ENCODE data around the gene KCNB1. TPM values are rescaled to one million over a fixed set of nuclear protein-coding genes. Genes with fewer than 3 reads are reported as not detected.

The KCNB1 gene
- total and polyA plus RNA-seq, 8 donors: 0.12 to 21.0 (median 2.3) TPM; not detected in 1

- no peaks in the 10 kb centered on the region for H3K9me3 ChIP-seq
- WGBS, 5 donors: 88 to 94% (median 90%) methylated on average over 10 to 11 of the region's 11 CpGs
- intact Hi-C loops (cut with DNase I; ENCODE audit: low total_unique reads): no loop called here
- TF ChIP-seq EP300 (IDR thresholded peaks at IDR 0.05) (no peak), CTCF (IDR thresholded peaks at IDR 0.05) (no peak), POLR2A (IDR thresholded peaks at IDR 0.05) (no peak), POLR2AphosphoS5 (IDR thresholded peaks at IDR 0.05) (no peak)
- no peak overlapping the region for H3K4me3 ChIP-seq
- H3K36me3 ChIP-seq: no peaks in the 10 kb centered on the region
- no peak for DNase-seq
- peak overlapping the region in 1 of 5 donors; percentile 89 for H3K27ac ChIP-seq
- H3K27me3 ChIP-seq: no peaks in the 10 kb centered on the region
- peaks cover 0 to 26% (median 6%) of the 10 kb centered on the region in 4 donors for H3K4me1 ChIP-seq
Measured at GRCh38 chr20:49408509-49409104, 73.9 kb downstream of the KCNB1 start.

- H3K4me1 ChIP-seq: peaks cover 0 to 42% (median 7%) of the 10 kb centered on the region in 4 donors
- no peak overlapping the region for H3K4me3 ChIP-seq
- WGBS, 5 donors: 78 to 89% (median 81%) methylated on average over 9 of the region's 9 CpGs
- DNase-seq: no peak
- H3K27me3 ChIP-seq: no peaks in the 10 kb centered on the region
- no peaks in the 10 kb centered on the region for H3K36me3 ChIP-seq
- H3K9me3 ChIP-seq: no peaks in the 10 kb centered on the region
- intact Hi-C loops (cut with DNase I; ENCODE audit: low total_unique reads): no loop called here
- TF ChIP-seq CTCF (IDR thresholded peaks at IDR 0.05): no peak
- TF ChIP-seq EP300 (IDR thresholded peaks at IDR 0.05): no peak
- TF ChIP-seq POLR2AphosphoS5 (IDR thresholded peaks at IDR 0.05): no peak
- no peak for TF ChIP-seq POLR2A (IDR thresholded peaks at IDR 0.05)
- no peak overlapping the region for H3K27ac ChIP-seq
Measured at GRCh38 chr20:49406666-49407065, 75.8 kb downstream of the KCNB1 start.

- 70 to 86% (median 84%) methylated on average over 5 of the region's 5 CpGs for WGBS, 5 donors
- no peak for TF ChIP-seq POLR2AphosphoS5 (IDR thresholded peaks at IDR 0.05)
- no peaks in the 10 kb centered on the region for H3K9me3 ChIP-seq
Measured at GRCh38 chr20:49405696-49406095, 76.8 kb downstream of the KCNB1 start.

GRCh38 chr20:49405062-49405683 is 77.3 kb downstream of the KCNB1 start:
- TF ChIP-seq EP300 (IDR thresholded peaks at IDR 0.05): no peak
- no peak for TF ChIP-seq POLR2A (IDR thresholded peaks at IDR 0.05)
- no peak for TF ChIP-seq CTCF (IDR thresholded peaks at IDR 0.05)
- TF ChIP-seq POLR2AphosphoS5 (IDR thresholded peaks at IDR 0.05): no peak
- 23 to 40% (median 34%) methylated on average over 8 of the region's 8 CpGs for WGBS, 5 donors
- peaks cover 0 to 47% (median 14%) of the 10 kb centered on the region in 4 donors for H3K4me1 ChIP-seq

More at GRCh38 chr20:49405696-49406095, 76.8 kb downstream of the KCNB1 start:
- Histone ChIP-seq H3K4me3 (no peak overlapping the region), H3K36me3 (no peaks in the 10 kb centered on the region), H3K27ac (no peak overlapping the region), H3K27me3 (no peaks in the 10 kb centered on the region), H3K4me1 (peaks cover 0 to 47% (median 12%) of the 10 kb centered on the region in 4 donors)
- no peak for DNase-seq
- intact Hi-C loops (cut with DNase I; ENCODE audit: low total_unique reads): no loop called here

GRCh38 chr20:49404461-49404860 is 78.0 kb downstream of the KCNB1 start:
- Histone ChIP-seq H3K36me3 (no peaks in the 10 kb centered on the region), H3K27ac (no peak overlapping the region), H3K4me3 (no peak overlapping the region), H3K27me3 (no peaks in the 10 kb centered on the region), H3K4me1 (peaks cover 0 to 48% (median 13%) of the 10 kb centered on the region in 4 donors), H3K9me3 (no peaks in the 10 kb centered on the region)
- WGBS, 5 donors: 82 to 96% (median 90%) methylated on average over 3 of the region's 3 CpGs
- no peak for TF ChIP-seq POLR2A (IDR thresholded peaks at IDR 0.05)
- TF ChIP-seq EP300 (IDR thresholded peaks at IDR 0.05): no peak
- no peak for TF ChIP-seq CTCF (IDR thresholded peaks at IDR 0.05)
- TF ChIP-seq POLR2AphosphoS5 (IDR thresholded peaks at IDR 0.05): no peak
- intact Hi-C loops (cut with DNase I; ENCODE audit: low total_unique reads): no loop called here
- DNase-seq: no peak

More at GRCh38 chr20:49405062-49405683, 77.3 kb downstream of the KCNB1 start:
- no peaks in the 10 kb centered on the region for H3K27me3 ChIP-seq
- no peaks in the 10 kb centered on the region for H3K36me3 ChIP-seq
- no peak for DNase-seq
- no peak overlapping the region for H3K4me3 ChIP-seq
- intact Hi-C loops (cut with DNase I; ENCODE audit: low total_unique reads): no loop called here
- H3K27ac ChIP-seq: no peak overlapping the region
- no peaks in the 10 kb centered on the region for H3K9me3 ChIP-seq

Measured in stomach (tissue), 9 donors.